Neural crest cell (in vitro differentiated cells): ENCODE measurements around the gene MROH7. TPM values are rescaled to one million over a fixed set of nuclear protein-coding genes. Genes with fewer than 3 reads are reported as not detected.

Source experiments
- DNase-seq: peaks from one replicate; pipeline ENCODE4 v3.0.0; 2021; ENCODE audit warnings: low read depth, mixed read lengths, low spot score
- H3K27ac Mint-ChIP-seq: one replicate; pipeline ENCODE4 v1.8.0; 2021; ENCODE audit warnings: mild to moderate bottlenecking, mixed read lengths; ENCODE audit not compliant: unreplicated experiment
- H3K27me3 Mint-ChIP-seq: 2 replicates; pipeline ENCODE4 v1.8.0; 2021; ENCODE audit warnings: low read depth, mild to moderate bottlenecking, mixed read lengths
- H3K36me3 Mint-ChIP-seq: 2 replicates; pipeline ENCODE4 v1.8.0; 2021; ENCODE audit warnings: low read depth, mild to moderate bottlenecking, mixed read lengths
- H3K4me1 Mint-ChIP-seq: 2 replicates; pipeline ENCODE4 v1.8.0; 2021; ENCODE audit warnings: mixed read lengths
- H3K4me3 Mint-ChIP-seq: one replicate; pipeline ENCODE4 v1.8.0; 2021; ENCODE audit warnings: mild to moderate bottlenecking, mixed read lengths
- H3K9me3 Mint-ChIP-seq: 2 replicates; pipeline ENCODE4 v1.8.0; 2021; ENCODE audit warnings: mixed read lengths
- total RNA-seq: library from RNA; stranded (reverse); gene quantifications from 2 replicates; pipeline ENCODE4 v1.2.1, GENCODE V29; 2021
- TF ChIP-seq, protein P1 (sequence below): fragments of 200-600 bp; sonication (generic); conservative IDR thresholded peaks from 2 replicates; pipeline ENCODE4 v1.5.0; 2021; ENCODE audit warnings: antibody characterized with exemption, mild to moderate bottlenecking

MROH7 gene
- total RNA-seq, 1 donor from 2014 or later, result not detected

DNA sequence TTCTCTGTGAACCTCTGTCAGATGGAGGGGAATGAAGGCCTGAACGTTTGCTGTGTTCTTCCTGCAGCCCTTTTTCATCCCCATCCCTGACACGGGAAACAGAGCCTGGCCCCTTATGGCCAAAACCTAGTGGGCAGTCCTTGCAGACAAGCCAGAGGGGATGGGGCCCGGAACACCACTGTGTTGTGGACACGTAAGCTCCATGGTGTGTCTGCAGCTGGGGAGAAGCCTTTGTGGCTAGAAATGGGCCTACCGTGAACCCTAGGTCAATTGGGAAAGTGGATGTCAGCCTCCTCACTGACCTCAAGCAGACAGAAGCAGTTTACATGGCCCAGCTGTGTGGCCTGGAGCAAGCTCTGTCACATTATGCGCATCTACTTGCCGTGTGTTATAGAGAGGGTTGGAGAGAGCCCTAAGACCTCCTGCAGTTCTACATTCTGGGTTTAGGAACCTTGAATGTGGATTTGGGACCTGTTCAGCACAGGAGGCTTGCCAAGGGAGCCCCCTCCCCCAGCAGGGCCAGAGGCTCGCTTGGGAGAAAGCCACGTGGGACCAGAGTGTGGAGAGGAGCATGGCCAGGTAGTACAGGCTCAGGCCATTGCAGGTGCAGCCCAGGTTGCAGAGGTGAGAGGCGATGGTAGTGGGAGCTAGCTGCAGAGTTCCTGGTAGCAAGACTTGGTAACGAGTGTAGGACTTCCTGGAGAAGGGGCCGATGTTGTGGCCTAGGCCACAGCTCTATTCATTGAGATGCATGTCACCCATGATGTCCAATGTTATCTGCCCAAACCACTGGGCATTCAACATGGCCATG is 102.0 kb downstream of the MROH7 start:
- H3K9me3 Mint-ChIP-seq, result no peaks in the 10 kb centered on the region
- TF ChIP-seq, protein P1, sequence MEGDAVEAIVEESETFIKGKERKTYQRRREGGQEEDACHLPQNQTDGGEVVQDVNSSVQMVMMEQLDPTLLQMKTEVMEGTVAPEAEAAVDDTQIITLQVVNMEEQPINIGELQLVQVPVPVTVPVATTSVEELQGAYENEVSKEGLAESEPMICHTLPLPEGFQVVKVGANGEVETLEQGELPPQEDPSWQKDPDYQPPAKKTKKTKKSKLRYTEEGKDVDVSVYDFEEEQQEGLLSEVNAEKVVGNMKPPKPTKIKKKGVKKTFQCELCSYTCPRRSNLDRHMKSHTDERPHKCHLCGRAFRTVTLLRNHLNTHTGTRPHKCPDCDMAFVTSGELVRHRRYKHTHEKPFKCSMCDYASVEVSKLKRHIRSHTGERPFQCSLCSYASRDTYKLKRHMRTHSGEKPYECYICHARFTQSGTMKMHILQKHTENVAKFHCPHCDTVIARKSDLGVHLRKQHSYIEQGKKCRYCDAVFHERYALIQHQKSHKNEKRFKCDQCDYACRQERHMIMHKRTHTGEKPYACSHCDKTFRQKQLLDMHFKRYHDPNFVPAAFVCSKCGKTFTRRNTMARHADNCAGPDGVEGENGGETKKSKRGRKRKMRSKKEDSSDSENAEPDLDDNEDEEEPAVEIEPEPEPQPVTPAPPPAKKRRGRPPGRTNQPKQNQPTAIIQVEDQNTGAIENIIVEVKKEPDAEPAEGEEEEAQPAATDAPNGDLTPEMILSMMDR, result no peak
- no peak overlapping the region for H3K4me3 Mint-ChIP-seq
- no peaks in the 10 kb centered on the region for H3K27me3 Mint-ChIP-seq
- DNase-seq, result no peak
- no peak overlapping the region for H3K27ac Mint-ChIP-seq
- H3K36me3 Mint-ChIP-seq, result peaks cover 8% of the 10 kb centered on the region
- H3K4me1 Mint-ChIP-seq, result no peaks in the 10 kb centered on the region

DNA sequence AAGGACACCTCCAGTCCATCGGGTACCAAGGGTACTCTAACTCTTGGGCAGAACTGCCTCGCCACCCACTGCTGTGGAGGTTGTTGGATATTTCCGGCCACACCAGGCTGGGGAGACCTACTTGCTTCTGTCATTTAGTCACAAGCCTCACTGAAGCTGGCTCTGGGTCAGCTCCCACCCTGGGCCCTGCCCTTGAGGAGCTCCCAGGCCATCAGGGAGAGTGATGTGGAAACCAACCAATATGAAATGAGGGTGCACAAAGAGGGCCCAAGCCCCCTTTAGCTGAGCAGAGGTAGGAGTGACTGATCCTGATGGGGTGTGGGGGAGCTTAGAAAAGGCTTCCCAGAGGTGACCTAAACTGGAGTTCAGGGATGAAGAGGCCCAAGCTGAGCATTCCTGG is 103.1 kb downstream of the MROH7 start:
- Mint-ChIP-seq H3K36me3 (peaks cover 8% of the 10 kb centered on the region), H3K4me3 (no peak overlapping the region), H3K9me3 (no peaks in the 10 kb centered on the region), H3K27ac (no peak overlapping the region), H3K4me1 (no peaks in the 10 kb centered on the region), H3K27me3 (no peaks in the 10 kb centered on the region)
- TF ChIP-seq, protein P1, result no peak
- DNase-seq, result no peak

DNA sequence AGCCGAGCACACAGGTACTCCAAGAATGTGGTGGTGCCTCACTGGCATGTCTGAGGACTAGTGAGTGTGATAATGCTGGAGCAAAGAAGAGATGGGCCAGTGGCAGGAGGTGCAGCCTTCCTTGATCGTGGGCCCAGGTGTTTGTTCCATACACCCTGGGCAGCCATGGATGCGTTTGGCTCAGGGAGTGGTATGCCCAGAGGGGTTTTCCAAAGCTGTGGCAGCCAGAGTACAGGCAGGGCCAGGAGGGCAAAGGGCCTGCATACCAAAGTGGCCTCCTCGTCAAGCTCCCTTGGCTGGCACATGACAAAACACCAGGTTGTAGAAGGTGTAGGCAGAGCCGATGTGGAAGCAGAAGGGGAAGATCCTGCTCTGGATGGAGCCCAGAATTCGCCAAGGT is 103.7 kb downstream of the MROH7 start:
- Mint-ChIP-seq H3K4me1 (no peaks in the 10 kb centered on the region), H3K9me3 (no peaks in the 10 kb centered on the region), H3K4me3 (no peak overlapping the region), H3K27me3 (no peaks in the 10 kb centered on the region), H3K36me3 (peaks cover 8% of the 10 kb centered on the region), H3K27ac (no peak overlapping the region)
- no peak for DNase-seq
- TF ChIP-seq, protein P1, result no peak

DNA sequence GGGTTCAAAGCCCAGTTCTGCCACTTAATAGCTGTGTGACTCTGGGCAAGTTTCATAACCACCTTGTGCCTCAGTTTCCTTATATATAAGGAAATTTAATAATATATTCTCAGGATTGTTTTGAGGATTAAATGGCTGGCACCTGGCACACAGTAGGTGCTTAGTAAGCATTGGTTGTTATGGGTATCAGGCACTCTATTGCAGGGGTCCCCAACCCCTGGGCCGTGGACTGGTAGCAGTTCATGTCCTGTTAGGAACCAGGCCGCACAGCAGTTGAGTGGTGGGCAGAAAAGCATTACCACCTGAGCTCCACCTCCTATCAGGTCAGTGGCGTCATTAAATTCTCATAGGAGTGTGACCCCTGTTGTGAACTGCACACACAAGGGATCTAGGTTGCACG is 104.3 kb downstream of the MROH7 start:
- TF ChIP-seq, protein P1, result no peak
- peaks cover 8% of the 10 kb centered on the region for H3K36me3 Mint-ChIP-seq
- H3K27ac Mint-ChIP-seq, result no peak overlapping the region
- H3K4me1 Mint-ChIP-seq, result no peaks in the 10 kb centered on the region
- DNase-seq, result no peak
- H3K4me3 Mint-ChIP-seq, result no peak overlapping the region
- no peaks in the 10 kb centered on the region for H3K27me3 Mint-ChIP-seq
- no peaks in the 10 kb centered on the region for H3K9me3 Mint-ChIP-seq

DNA sequence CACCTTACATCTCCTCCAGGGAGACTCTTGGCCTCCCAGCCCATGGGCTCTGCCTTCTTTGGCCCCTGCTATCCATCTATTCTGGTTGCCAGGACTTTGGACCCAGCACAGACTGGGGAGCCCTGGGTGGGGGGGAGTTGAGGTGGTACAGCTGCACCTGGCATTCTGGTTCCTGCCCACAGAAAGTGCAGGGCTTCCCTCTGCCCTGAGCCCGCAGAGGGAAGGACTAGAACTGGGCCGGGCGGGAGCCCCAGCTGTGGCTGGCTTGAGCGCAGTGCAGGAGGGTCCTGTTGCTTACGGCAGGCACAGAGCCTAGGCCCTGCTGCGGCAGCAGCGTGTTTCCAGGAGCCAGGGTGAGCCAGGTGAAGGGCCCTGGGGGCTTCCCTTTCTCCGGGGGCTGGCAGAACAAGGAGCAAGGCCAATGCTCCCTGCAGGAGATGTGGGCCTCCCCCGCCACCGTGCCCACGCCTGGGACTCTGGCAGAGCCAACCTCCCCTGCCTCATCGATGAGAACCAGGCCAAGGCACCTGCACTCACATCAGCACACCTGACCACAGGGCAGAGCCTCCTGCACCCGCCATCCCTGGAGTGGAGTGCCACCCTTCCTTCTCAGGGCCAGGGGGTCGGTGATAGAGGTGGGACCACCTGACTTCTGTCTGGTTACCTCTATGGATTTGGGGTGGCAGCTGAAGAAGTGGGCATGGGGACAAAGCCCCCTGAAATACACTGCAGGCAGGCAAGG is 106.7 kb downstream of the MROH7 start:
- H3K27me3 Mint-ChIP-seq, result no peaks in the 10 kb centered on the region

More for the DNA sequence above, 106.7 kb downstream of the MROH7 start:
- Mint-ChIP-seq H3K9me3 (no peaks in the 10 kb centered on the region), H3K27ac (no peak overlapping the region), H3K36me3 (no peaks in the 10 kb centered on the region), H3K4me1 (no peaks in the 10 kb centered on the region), H3K4me3 (no peak overlapping the region)
- no peak for DNase-seq
- TF ChIP-seq, protein P1, result no peak
